Activated T-cell treated with anti-CD3 and anti-CD28 coated beads, Interleukin-2, amount 50 U/mL, for 4 hours (primary cell): ENCODE data around the gene METTL22. TPM values are rescaled to one million over a fixed set of nuclear protein-coding genes. Genes with fewer than 3 reads are reported as not detected.
"Not testable (repeated sequence)": the region's sequence is repeated elsewhere in the genome, so short reads cannot be mapped to it uniquely, and the experiment has no call there.

Experiments used
- ATAC-seq, 2 donors: fragments of 200-7000 bp; cut with Tn5 transposase; one replicate each; pipeline ENCODE4 v1.10.0; 2021
- DNase-seq: peaks from one replicate; pipeline ENCODE4 v3.0.0-alpha.2; 2020
- H3K27me3 Mint-ChIP-seq: one replicate; pipeline ENCODE4 v1.8.0; 2021; ENCODE audit warnings: low read depth, mixed read lengths
- H3K36me3 Mint-ChIP-seq: one replicate; pipeline ENCODE4 v1.8.0; 2022; ENCODE audit warnings: mixed read lengths; ENCODE audit not compliant: insufficient read depth
- H3K4me1 Mint-ChIP-seq: one replicate; pipeline ENCODE4 v1.8.0; 2021; ENCODE audit warnings: low read depth, mixed read lengths
- H3K4me3 Mint-ChIP-seq: one replicate; pipeline ENCODE4 v1.8.0; 2021; ENCODE audit warnings: mild to moderate bottlenecking, moderate library complexity, mixed read lengths
- H3K9me3 Mint-ChIP-seq: one replicate; pipeline ENCODE4 v1.8.0; 2021; ENCODE audit warnings: mixed read lengths
- total RNA-seq, 3 donors: library from RNA; stranded (reverse); gene quantifications; one replicate each; pipeline ENCODE4 v1.2.1, GENCODE V29; 2021

The METTL22 gene
- total RNA-seq, 3 donors from 2014 or later: 18.7 to 20.0 (median 19.1) TPM

GRCh38 chr16:8632675-8633182 lies 11.2 kb downstream of the METTL22 start:
- H3K4me3 Mint-ChIP-seq: no peak overlapping the region
- H3K4me1 Mint-ChIP-seq: peaks cover 3% of the 10 kb centered on the region
- H3K36me3 Mint-ChIP-seq: peaks cover 38% of the 10 kb centered on the region
- no peaks in the 10 kb centered on the region for H3K9me3 Mint-ChIP-seq
- ATAC-seq (no peak), DNase-seq (no peak)
- H3K27me3 Mint-ChIP-seq: no peaks in the 10 kb centered on the region

- Mint-ChIP-seq H3K36me3 (peaks cover 29% of the 10 kb centered on the region), H3K9me3 (no peaks in the 10 kb centered on the region), H3K27me3 (no peaks in the 10 kb centered on the region), H3K4me3 (no peak overlapping the region), H3K4me1 (no peaks in the 10 kb centered on the region)
- DNase-seq (no peak), ATAC-seq (no peak)
These were observed 13.7 kb downstream of the METTL22 start for GRCh38 chr16:8634991-8635736.

- H3K27me3 Mint-ChIP-seq: no peaks in the 10 kb centered on the region
- H3K36me3 Mint-ChIP-seq: peaks cover 40% of the 10 kb centered on the region
- ATAC-seq: no peak
- no peak for DNase-seq
- peaks cover 5% of the 10 kb centered on the region for H3K4me1 Mint-ChIP-seq
- no peak overlapping the region for H3K4me3 Mint-ChIP-seq
- no peaks in the 10 kb centered on the region for H3K9me3 Mint-ChIP-seq
These were observed 18.2 kb downstream of the METTL22 start for GRCh38 chr16:8639694-8640093.

GRCh38 chr16:8641671-8642070 lies 20.2 kb downstream of the METTL22 start:
- peaks cover 10% of the 10 kb centered on the region for H3K4me1 Mint-ChIP-seq
- no peak for DNase-seq
- no peaks in the 10 kb centered on the region for H3K27me3 Mint-ChIP-seq
- peaks cover 52% of the 10 kb centered on the region for H3K36me3 Mint-ChIP-seq
- no peaks in the 10 kb centered on the region for H3K9me3 Mint-ChIP-seq
- no peak overlapping the region for H3K4me3 Mint-ChIP-seq
- no peak for ATAC-seq

- H3K9me3 Mint-ChIP-seq: no peaks in the 10 kb centered on the region
- no peak overlapping the region for H3K4me3 Mint-ChIP-seq
- peaks cover 57% of the 10 kb centered on the region for H3K36me3 Mint-ChIP-seq
- no peaks in the 10 kb centered on the region for H3K27me3 Mint-ChIP-seq
- ATAC-seq (no peak), DNase-seq (no peak)
- H3K4me1 Mint-ChIP-seq: peaks cover 10% of the 10 kb centered on the region
These were observed 20.6 kb downstream of the METTL22 start for GRCh38 chr16:8642146-8642545.

GRCh38 chr16:8644211-8645140 lies 23.0 kb downstream of the METTL22 start:
- ATAC-seq (peak; percentile 53 to 66), DNase-seq (no peak)
- H3K4me1 Mint-ChIP-seq: peaks cover 10% of the 10 kb centered on the region
- H3K4me3 Mint-ChIP-seq: no peak overlapping the region
- no peaks in the 10 kb centered on the region for H3K27me3 Mint-ChIP-seq
- H3K36me3 Mint-ChIP-seq: peaks cover 52% of the 10 kb centered on the region
- H3K9me3 Mint-ChIP-seq: no peaks in the 10 kb centered on the region

- Mint-ChIP-seq H3K4me1 (peaks cover 10% of the 10 kb centered on the region), H3K36me3 (peaks cover 52% of the 10 kb centered on the region)
- ATAC-seq: no peak
These were observed 23.6 kb downstream of the METTL22 start for GRCh38 chr16:8645141-8645521.

GRCh38 chr16:8645831-8646230 lies 24.3 kb downstream of the METTL22 start:
- H3K4me3 Mint-ChIP-seq: no peak overlapping the region
- H3K27me3 Mint-ChIP-seq: no peaks in the 10 kb centered on the region
- H3K36me3 Mint-ChIP-seq: peaks cover 52% of the 10 kb centered on the region
- ATAC-seq (no peak), DNase-seq (no peak)
- peaks cover 10% of the 10 kb centered on the region for H3K4me1 Mint-ChIP-seq
- no peaks in the 10 kb centered on the region for H3K9me3 Mint-ChIP-seq

More at GRCh38 chr16:8645141-8645521, 23.6 kb downstream of the METTL22 start:
- Mint-ChIP-seq H3K9me3 (no peaks in the 10 kb centered on the region), H3K4me3 (no peak overlapping the region), H3K27me3 (no peaks in the 10 kb centered on the region)
- no peak for DNase-seq

- no peak for DNase-seq
- no peaks in the 10 kb centered on the region for H3K27me3 Mint-ChIP-seq
- H3K4me1 Mint-ChIP-seq: peaks cover 10% of the 10 kb centered on the region
- H3K4me3 Mint-ChIP-seq: no peak overlapping the region
- H3K9me3 Mint-ChIP-seq: no peaks in the 10 kb centered on the region
- peaks cover 49% of the 10 kb centered on the region for H3K36me3 Mint-ChIP-seq
- ATAC-seq: no peak
These were observed 25.0 kb downstream of the METTL22 start for GRCh38 chr16:8646326-8647053.

GRCh38 chr16:8647721-8648318 lies 26.3 kb downstream of the METTL22 start:
- Mint-ChIP-seq H3K36me3 (peaks cover 37% of the 10 kb centered on the region), H3K9me3 (no peaks in the 10 kb centered on the region), H3K4me1 (peaks cover 10% of the 10 kb centered on the region), H3K27me3 (no peaks in the 10 kb centered on the region), H3K4me3 (no peak overlapping the region)
- ATAC-seq: no peak
- DNase-seq: no peak

- no peak overlapping the region for H3K4me3 Mint-ChIP-seq
- H3K9me3 Mint-ChIP-seq: no peaks in the 10 kb centered on the region
- ATAC-seq (no peak), DNase-seq (no peak)
- H3K4me1 Mint-ChIP-seq: peaks cover 10% of the 10 kb centered on the region
- H3K36me3 Mint-ChIP-seq: peaks cover 32% of the 10 kb centered on the region
- H3K27me3 Mint-ChIP-seq: no peaks in the 10 kb centered on the region
These were observed 27.4 kb downstream of the METTL22 start for GRCh38 chr16:8648877-8649276.

- DNase-seq (no peak), ATAC-seq (no peak)
- Mint-ChIP-seq H3K36me3 (peaks cover 22% of the 10 kb centered on the region), H3K9me3 (no peaks in the 10 kb centered on the region), H3K27me3 (no peaks in the 10 kb centered on the region), H3K4me3 (no peak overlapping the region), H3K4me1 (peaks cover 2% of the 10 kb centered on the region)
These were observed 28.5 kb downstream of the METTL22 start for GRCh38 chr16:8649829-8650554.

- not testable (repeated sequence) for H3K4me3 Mint-ChIP-seq, H3K9me3 Mint-ChIP-seq
These were observed 30.5 kb downstream of the METTL22 start for GRCh38 chr16:8651958-8652357.

More at GRCh38 chr16:8651958-8652357, 30.5 kb downstream of the METTL22 start:
- H3K4me1 Mint-ChIP-seq, H3K36me3 Mint-ChIP-seq, DNase-seq, ATAC-seq, H3K27me3 Mint-ChIP-seq: not testable (repeated sequence)
